Activated CD8-positive, alpha-beta memory T cell treated with anti-CD3 and anti-CD28 coated beads for 4 hours (primary cell): ENCODE results near the gene NEU2.
"Not testable (repeated sequence)": the region's sequence is repeated elsewhere in the genome, so short reads cannot be mapped to it uniquely, and the experiment has no call there.

Experiments
- DNase-seq, 2 donors: peaks; one replicate each; pipeline ENCODE4 v3.0.0-alpha.2; 2020; ENCODE audit warnings: low read depth in 2 of 2

NEU2 gene

DNA sequence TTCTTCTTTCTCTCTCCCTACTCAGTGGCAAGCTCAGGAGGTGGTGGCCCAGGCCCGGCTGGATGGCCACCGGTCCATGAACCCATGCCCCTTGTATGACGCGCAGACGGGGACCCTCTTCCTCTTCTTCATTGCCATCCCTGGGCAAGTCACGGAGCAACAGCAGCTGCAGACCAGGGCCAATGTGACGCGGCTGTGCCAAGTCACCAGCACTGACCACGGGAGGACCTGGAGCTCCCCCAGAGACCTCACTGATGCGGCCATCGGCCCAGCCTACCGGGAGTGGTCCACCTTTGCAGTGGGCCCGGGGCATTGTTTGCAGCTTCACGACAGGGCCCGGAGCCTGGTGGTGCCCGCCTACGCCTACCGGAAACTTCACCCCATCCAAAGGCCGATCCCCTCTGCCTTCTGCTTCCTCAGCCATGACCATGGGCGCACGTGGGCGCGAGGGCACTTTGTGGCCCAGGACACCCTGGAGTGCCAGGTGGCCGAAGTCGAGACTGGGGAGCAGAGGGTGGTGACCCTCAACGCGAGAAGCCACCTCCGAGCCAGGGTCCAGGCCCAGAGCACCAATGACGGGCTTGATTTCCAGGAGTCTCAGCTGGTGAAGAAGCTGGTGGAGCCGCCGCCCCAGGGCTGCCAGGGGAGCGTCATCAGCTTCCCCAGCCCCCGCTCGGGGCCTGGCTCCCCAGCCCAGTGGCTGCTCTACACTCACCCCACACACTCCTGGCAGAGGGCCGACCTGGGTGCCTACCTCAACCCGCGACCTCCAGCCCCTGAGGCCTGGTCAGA is 1.8 kb downstream of the NEU2 start:
- no peak for DNase-seq

DNA sequence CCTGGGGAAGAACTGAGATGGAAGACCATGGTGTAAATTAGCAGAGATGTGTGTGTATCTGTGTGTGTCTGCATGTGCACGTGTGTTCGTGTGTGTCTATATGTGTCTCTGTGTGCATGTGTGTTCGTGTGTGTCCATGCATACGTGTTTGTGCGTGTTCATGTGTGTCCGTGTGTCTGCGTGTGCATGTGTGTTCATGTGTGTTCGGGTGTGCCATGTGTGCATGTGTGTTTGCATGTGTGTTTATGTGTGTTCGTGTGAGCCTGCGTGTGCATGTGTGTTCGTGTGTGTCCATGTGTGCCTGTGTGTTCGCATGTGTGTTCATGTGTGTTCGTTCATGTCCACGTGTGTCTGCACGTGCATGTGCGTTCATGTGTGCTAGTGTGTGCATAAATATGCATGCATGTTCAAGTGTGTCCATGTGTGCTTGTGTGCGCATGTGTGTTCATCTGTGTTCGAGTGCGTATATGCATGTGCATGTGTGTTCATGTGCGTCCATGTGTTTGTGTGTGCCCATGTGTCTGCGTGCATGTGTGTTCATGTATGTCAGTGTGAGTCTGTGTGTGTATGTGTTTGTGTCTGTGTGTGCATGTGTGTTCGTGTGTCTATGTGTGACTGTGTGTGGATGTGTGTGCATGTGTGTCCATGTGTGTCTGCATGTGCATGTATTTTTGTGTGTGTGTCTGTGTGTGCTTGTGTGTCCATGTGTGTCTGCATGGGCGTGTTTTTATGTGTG is 3.1 kb downstream of the NEU2 start:
- no peak for DNase-seq

DNA sequence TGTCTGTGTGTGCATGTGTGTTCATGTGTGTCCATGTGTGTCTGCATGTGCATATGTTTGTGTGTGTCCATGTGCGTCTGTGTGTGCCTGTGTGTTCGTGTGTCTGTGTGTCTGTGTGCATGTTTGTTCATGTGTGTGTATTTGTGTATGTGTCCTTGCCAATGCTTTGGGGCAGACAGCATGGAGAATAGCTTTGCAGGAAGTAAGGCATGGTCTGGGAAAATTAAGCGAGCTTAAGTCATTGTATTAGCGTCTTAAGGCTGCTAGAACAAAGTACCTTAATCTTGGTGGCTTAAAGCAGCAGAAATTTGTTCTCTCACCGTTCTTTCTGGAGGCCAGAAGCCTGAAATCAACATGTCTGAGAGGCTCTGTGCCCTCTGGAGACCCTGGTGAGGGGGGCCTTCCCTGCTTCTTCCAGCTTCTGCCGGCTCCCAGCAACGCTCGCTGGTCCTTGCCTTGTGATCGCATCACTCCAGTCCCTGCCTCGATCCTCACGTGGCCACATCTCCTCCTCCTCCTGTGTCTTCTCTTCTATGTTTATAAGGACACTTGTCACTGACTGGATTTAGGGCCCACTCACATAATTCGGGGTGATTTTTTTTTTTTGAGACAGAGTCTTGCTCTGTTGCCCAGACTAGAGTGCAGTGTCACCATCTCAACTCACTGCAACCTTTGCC is 3.8 kb downstream of the NEU2 start:
- no peak for DNase-seq

DNA sequence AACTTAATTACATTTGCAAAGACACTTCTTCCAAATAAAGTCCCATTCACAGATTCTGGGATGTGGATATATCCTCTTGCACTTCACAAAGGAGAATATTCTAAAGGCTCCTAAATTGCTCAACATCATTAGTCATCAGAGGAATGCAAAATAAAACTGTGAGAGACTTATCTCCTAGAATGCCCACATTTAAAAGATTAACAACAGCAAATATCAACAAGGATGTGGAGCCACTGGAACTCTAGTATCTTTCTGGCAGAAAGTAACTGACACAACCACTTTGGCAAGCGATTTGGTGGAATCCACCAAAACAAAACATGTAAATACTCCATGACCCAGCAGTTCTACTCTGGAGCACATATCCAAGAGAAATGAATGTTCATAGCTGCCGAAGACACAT is 4.6 kb downstream of the NEU2 start:
- no peak for DNase-seq

DNA sequence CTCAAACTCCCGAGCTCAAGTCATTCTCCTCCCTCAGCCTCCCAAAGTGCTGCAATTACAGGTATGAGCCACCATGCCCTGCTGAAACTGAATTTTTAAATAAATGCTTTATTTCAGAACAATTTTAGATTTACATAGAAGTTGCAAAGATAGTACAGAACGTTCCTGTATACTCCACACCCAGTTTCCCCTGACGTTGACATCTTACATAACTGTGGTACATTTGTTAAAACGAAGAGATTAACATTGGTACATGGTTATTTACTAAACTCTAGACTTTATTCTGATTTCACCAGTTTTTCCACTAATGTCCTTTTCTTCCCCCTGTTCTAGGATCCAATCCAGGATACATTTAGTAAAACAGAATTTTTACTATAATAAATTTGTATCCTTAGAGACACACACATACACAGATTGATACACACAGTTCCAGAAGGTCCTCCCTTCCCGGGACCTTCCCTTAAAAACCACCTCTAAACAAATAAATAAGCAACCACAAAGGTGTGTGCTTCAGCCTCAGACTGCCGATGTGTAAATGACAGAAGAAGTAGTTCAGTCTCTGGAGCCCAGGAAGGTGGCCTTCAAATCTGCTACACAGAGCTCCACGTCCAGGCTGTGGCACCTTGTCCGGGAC is 6.9 kb downstream of the NEU2 start:
- DNase-seq: no peak

DNA sequence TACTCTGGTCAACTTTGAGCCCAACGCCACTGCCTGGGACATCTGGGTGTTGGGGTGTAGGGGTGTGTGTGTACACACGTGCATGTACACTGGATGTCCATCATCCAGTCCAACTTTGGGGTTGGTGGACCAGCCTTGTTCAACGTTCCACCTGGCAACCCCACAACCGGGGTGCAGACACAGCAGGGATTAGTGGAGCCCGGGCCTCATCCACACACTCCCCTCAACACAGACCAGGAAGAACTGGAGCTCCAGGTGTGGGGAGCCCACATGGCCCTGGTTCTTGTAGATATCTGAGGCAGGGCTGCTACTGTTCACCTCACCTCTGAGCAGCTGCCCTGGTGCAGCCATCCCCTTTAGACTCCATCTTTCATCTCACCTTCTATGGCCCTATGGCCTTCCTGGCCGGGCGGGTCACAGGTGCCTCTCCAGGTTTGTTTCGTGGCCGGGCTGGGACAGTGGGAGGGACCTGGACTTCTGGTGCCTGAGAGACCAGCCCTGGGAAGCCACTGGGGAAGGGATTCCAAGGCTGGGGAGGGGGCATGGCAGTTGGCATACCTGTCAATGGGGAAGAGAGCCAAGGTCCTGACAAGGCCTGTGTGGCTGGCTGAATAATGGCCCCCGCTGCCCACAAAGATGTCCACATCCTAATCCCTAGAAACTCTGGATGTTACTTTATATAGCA is 7.5 kb downstream of the NEU2 start:
- no peak for DNase-seq

DNA sequence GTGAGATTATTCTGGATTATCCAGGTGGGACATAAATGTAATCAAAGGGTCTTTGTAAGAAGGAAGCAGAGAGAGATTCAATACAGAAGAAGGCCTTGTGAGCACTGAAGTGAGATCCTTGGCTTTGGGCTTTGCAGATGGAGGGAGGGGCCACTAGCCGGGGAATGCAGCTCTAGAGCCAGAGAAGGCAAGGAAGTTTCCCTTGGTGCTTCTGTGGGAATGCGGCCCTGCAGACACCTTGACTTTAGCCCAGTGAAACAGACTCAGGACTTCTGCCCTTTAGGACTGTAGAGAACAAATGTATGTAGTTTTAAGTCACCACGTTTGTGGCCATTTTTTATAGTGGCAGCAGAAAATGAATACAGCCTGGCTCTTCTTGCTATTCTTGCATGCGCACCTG is 8.1 kb downstream of the NEU2 start:
- no peak for DNase-seq

DNA sequence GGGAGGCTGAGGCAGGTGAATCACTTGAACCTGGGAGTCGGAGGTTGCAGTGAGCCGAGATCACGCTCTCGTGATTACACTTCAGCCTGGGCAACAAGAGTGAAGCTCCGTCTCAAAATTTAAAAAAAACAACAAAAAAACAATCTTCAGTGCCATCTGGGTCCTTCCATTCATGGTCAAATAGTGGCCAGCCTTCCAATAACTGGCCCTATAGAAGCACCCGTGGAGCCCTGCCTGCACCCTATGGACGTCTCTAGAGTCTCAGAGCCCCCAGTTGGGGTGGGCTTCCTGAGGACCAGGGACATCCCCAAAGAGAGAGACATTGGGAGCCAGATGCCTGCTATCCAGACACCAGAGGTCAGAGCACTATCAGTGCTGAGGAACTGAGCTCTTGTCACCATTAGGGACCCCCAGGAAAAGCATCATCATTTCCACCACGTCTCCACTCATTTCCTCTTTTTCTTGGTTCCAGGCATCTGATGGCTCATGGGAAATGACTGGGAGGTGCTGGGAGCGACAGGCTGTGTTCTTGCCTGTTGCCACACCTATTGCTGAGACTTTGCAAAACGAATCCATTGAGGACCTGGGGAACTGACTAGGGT is 9.4 kb downstream of the NEU2 start:
- DNase-seq: no peak

DNA sequence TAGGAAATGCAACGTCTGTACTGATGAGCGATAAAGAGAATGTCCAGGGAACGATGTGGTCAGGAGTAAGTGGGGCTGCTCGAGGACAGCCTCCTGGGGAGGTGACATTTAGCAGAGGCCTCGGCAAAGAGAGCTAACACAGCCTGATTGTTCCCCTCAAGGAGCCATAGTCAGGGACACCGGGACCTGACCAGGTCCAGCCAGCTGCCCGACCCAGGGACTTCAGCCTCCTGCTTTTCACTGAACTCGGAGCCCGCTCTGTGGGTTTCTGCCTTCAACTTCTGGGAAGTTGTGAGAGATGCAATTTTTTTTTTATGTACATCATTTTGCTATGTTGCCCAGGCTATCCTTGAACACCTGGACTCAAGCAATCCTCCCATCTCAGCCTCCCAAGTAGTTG is 10.1 kb downstream of the NEU2 start:
- no peak for DNase-seq

DNA sequence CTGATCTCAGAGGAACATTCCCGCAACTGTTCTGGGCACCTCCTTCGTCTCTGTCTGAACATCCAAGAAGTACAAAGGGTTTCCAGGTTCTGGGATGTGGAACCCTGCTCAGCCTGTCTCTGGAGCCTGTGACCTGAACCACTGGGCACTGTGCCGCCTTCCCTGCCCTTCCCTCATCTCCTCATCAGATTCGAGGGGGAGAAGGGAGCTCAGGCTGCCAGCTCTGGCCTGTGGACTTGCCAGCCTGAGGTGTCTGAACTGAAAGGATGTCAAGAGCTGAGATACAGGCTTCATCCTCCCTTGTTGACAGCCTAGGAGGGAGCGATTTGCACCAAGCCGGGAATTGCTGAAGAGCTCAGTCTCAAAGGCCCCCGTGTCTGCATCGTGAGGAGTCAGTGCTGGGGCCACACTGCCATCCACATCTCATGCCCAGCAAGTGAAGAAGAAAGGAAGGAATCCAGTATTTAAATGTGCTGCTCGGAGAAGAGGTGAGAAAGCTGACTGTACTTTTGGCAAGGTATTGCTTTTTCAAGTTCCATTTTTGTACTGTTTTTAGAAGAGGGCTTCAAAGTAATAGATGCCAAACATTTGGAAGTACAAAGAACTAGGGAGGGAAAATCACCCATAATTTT is 12.6 kb downstream of the NEU2 start:
- DNase-seq: no peak

DNA sequence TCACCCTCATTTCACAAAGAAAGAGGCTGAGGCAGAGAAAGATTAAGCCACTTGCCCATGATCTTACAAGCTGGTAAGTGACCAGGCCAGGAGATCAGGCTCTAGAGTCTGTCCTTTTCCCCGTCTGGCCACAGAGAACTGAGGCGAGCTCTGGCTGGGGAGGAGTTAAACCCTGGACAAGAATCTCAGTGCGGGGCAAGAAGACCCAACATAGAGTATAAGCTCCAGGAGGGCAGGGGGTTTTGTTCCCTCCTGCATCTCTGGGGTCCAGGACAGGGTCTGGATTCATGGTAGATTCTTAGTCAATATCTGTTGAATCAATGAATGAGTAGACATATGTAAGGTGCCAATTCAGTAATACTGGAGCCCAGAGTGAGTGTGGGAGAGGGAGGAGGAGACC is 14.7 kb downstream of the NEU2 start:
- no peak for DNase-seq

DNA sequence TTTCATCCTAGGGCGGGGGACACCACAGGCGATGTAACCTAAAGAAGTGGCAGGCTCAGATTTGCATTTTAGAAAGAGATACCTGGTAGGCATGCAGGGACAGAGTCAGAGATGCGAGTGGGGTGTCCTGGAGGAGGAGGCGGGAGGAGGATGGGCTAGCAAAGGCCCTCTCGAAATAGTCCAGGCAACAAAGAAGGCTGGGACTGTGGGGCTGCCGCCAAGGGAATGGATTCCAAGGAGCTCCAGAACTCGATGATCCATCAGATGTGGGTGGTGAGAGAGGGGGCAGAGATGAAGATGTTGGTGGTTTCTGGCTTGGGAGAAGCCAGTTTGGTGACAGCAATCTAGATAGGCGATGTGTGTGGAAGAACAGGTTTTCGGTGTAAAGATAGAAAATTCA is 15.2 kb downstream of the NEU2 start:
- no peak for DNase-seq

DNA sequence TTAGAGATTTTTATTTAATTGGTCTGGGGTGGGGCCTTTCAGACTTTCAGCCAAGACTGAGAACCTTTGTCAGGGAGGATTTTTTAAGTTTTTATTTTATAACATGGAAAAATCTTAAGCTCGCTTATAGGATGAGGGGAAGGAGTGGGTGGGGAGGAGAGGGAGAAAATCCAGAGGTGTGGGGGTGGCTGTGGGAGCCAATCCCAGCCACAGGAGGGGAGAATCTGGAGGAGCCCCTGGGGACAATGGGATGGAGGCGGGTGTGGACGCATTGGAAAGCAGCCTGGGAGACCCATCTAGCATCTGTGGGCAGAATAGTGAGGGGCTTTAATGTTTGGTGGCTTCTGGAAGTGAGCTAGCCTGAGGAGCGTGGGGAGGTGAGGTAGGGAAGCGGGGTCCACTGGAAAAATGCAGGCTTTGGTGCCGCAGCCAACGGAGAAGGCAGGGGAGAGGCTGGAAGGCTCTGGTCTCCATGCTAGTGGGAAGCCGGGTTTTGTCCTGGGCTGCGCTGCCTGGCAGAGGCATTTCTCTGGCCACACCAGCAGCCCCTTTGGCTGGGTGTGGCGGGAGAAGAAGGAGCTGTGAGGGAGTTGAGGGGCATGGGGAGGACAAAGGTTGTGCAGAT is 16.2 kb downstream of the NEU2 start:
- DNase-seq: no peak

DNA sequence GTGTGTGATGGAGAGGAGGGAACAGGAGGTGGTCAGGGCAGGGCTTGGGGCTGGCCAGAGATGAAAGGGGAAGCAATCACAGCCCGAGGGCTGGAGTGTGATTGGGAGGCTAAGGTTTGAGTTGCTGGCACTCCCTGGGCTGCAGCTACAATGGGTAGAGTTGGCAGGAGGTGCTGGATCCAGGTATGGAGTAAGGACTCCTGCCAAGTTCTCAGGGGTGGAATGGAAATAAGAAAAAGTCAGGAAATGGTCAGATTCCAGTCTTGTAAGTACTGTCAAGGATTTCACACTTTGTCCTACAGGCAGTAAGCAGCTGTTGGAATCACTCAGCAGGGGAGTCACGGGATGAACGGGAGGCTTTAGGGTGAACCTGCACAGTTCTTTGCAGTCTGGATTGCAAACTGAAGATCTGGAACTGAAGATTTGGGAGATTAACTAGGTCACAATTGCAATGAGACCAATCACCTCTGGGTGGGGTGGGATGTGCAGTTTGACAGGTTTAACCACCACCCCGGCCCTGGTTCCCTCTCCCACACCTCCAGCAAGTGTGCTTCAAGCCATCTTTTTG is 16.8 kb downstream of the NEU2 start:
- no peak for DNase-seq

DNA sequence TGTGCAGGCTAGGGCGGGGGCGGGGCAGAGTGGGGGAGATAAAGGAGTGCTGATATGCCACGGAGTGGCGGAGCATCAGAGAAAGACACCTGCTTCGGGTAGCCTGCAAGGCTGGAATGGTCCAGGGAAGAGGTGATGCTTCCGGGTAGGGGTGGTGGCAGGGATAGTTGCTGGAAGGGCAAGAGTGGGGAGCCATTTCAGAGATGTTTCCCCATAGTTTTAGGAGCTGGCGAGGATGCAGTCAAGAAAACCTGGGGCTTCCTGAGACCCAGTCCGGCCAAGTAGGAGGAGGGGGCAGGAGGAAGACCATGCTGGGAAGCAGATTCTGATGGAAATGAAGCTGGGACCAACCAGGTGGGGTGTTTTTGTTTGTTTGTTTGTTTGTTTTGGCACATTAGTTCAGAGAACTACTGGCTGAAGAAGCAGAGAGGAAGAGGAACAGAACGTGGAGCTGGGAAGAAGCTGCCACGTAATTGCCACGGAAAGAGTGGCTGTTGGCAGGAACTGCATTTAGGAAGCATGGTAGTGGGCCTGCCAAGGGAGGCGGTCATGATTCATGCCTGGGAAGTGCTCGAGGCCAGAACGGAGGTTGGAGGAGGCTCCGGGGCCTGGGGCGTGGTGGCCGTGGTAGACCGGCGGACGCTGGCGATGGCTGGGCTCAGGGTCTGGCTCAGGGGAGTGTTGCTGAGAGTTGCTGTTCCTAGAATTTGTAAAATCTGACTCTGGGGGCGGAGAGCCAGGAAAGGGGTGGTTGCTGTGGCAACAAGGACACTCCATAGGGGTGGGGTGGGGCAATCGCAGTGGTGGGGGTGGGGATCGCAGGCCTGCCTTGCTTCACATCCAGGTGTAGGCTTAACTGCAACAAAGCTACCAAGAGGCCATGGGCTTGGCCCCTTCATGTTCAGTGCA is 19.0 kb downstream of the NEU2 start:
- DNase-seq: no peak

DNA sequence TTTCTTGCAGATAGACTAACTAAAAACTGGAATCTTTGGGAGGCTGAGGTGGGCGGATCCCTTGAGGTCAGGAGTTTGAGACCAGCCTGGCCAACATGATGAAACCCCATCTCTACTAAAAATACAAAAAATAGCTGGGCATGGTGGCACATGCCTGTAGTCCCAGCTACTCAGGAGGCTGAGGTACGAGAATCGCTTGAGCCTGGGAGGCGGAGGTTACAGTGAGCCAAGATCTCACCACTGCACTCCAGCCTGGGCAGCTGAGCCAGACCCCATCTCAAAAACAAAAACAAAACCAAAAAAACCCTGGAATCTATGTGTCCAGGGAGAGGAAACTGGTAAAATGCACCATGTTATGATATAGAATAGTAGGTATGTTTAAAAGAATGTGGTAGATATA is 20.0 kb downstream of the NEU2 start:
- DNase-seq: not testable (repeated sequence)

DNA sequence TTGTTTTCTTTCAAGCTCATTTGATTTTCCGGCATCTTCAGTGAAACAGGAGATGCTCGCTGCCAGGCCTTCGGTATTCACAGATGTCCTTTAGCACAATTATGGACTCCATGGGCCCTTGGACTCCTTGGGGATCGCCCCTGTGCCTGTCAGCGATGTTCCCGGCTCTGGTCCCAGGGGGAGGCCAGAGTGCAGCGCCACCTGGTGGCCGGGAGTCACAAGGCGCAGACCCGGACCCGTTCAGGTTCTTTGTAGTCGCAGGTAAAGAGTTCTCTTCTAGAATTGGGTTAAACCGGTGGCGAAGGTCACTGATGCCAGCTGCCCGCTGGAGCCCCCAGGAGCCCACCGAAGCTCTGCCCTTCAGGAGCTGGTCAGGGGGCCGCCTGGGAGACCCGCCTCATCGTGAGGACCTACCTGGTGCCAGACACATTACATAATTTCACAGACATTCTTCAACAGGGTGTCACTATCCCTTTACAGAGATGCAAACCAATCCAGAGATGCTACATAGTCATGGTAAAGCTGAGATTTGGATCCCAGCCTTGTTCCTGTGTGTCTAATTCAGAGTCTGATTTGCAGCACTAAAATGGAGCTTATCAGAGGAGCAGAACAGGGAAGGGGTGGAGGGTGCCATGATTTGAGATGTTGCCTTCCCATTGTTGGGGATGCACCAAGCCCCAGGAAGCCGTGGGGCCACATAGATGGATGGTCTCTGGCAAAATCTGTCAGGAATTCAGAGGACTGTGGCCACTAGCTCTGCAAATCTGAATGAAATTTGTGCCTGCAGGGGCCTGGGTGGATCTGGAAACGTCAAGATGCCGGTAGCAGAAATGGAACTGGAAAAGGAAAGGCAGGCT is 21.7 kb downstream of the NEU2 start:
- DNase-seq: peak in 1 of 2 donors; percentile 44

DNA sequence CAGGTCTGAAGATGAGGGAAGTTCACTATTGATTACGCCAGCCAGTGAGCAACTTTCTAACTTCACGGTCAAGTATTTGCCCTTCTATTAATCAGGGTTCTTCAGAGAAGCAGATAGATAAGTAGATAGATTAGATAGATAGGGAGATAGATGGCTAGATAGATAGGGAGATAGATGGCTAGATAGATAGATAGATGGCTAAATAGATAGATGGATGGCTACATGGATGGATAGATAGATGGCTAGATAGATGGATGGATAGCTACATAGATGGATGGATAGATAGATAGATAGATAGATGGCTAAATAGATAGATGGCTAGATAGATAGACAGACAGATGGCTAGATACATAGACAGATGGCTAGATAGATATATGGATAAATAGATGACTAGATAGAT is 22.9 kb downstream of the NEU2 start:
- DNase-seq: no peak
